GM23338 (cell line): Measurements from ENCODE around the gene CHRNA10. TPM values are rescaled to one million over a fixed set of nuclear protein-coding genes. Genes with fewer than 3 reads are reported as not detected.

Experiments
- ATAC-seq: fragments of 200-7000 bp; cut with Tn5 transposase; 3 replicates; pipeline ENCODE4 v1.9.1; 2020
- DNase-seq: peaks from one replicate; pipeline ENCODE4 v3.0.0-alpha.2; 2015; ENCODE audit warnings: low spot score
- H2AFZ ChIP-seq: fragments of 200-600 bp; sonication (generic); 2 replicates; pipeline ENCODE4 v1.8.0; 2016; ENCODE audit warnings: antibody characterized with exemption, mild to moderate bottlenecking, moderate library complexity
- H3F3A ChIP-seq: fragments of 200-600 bp; sonication (generic); replicated peaks from 2 replicates; pipeline ENCODE4 v1.8.0; 2017; ENCODE audit warnings: antibody characterized with exemption, mixed run types, low read depth
- H3K27ac ChIP-seq: fragments of 200-600 bp; sonication (generic); 2 replicates; pipeline ENCODE4 v1.6.1; 2016; ENCODE audit warnings: low read depth
- H3K27me3 ChIP-seq: fragments of 200-600 bp; sonication (generic); 2 replicates; pipeline ENCODE4 v1.8.0; 2016; ENCODE audit warnings: mild to moderate bottlenecking, mixed run types, moderate library complexity; ENCODE audit not compliant: insufficient read depth
- H3K36me3 ChIP-seq: fragments of 200-600 bp; sonication (generic); 2 replicates; pipeline ENCODE4 v1.8.0; 2016; ENCODE audit warnings: mild to moderate bottlenecking; ENCODE audit not compliant: insufficient read depth
- H3K4me1 ChIP-seq: fragments of 200-600 bp; sonication (generic); 2 replicates; pipeline ENCODE4 v1.8.0; 2016; ENCODE audit warnings: mild to moderate bottlenecking, moderate library complexity; ENCODE audit not compliant: insufficient read depth
- H3K4me2 ChIP-seq: fragments of 200-600 bp; sonication (generic); 2 replicates; pipeline ENCODE4 v1.7.1; 2017; ENCODE audit warnings: mixed run types
- H3K4me3 ChIP-seq: fragments of 200-600 bp; sonication (generic); 2 replicates; pipeline ENCODE4 v1.6.1; 2016; ENCODE audit warnings: mixed run types
- H3K79me2 ChIP-seq: fragments of 200-600 bp; sonication (generic); replicated peaks from 2 replicates; pipeline ENCODE4 v1.8.0; 2017; ENCODE audit warnings: mild to moderate bottlenecking; ENCODE audit not compliant: insufficient read depth
- H3K9me2 ChIP-seq: fragments of 200-600 bp; sonication (generic); 2 replicates; pipeline ENCODE4 v1.8.0; 2017; ENCODE audit not compliant: insufficient read depth
- H4K20me1 ChIP-seq: fragments of 200-600 bp; sonication (generic); replicated peaks from 2 replicates; pipeline ENCODE4 v1.8.0; 2017; ENCODE audit warnings: mild to moderate bottlenecking; ENCODE audit not compliant: insufficient read depth
- H3K27ac Mint-ChIP-seq: 2 replicates; pipeline ENCODE4 v1.8.0; 2020; ENCODE audit warnings: inconsistent platforms, mild to moderate bottlenecking, moderate library complexity, mixed read lengths
- H3K27me3 Mint-ChIP-seq: 3 replicates; pipeline ENCODE4 v1.8.0; 2022; ENCODE audit warnings: low read depth, mild to moderate bottlenecking, moderate library complexity, mixed read lengths, inconsistent platforms; ENCODE audit not compliant: insufficient read depth, poor library complexity
- H3K36me3 Mint-ChIP-seq: 3 replicates; pipeline ENCODE4 v1.8.0; 2021; ENCODE audit warnings: low read depth, mild to moderate bottlenecking, inconsistent platforms, moderate library complexity, mixed read lengths
- H3K4me1 Mint-ChIP-seq: 3 replicates; pipeline ENCODE4 v1.8.0; 2020; ENCODE audit warnings: mild to moderate bottlenecking, inconsistent platforms, mixed read lengths
- H3K4me3 Mint-ChIP-seq: 3 replicates; pipeline ENCODE4 v1.8.0; 2021; ENCODE audit warnings: moderate library complexity, mild to moderate bottlenecking, inconsistent platforms, mixed read lengths
- H3K9me3 Mint-ChIP-seq: 3 replicates; pipeline ENCODE4 v1.8.0; 2020; ENCODE audit warnings: moderate library complexity, mild to moderate bottlenecking, inconsistent platforms, mixed read lengths
- CREB1 ChIP-seq: fragments of 250-450 bp; sonication (Bioruptor Pico); IDR thresholded peaks from 2 replicates; pipeline ENCODE4 v1.5.0; 2020; ENCODE audit warnings: low read depth, mild to moderate bottlenecking, moderate library complexity
- CTCF ChIP-seq, 2 experiments: fragments of 200-600 bp in 1 of 2; sonication (generic) in 1 of 2; conservative IDR thresholded peaks; 2 replicates each; pipeline versions ENCODE4 v1.5.1 to v1.6.1; 2016 to 2017; ENCODE audit warnings: antibody characterized with exemption in 2 of 2, low read depth in 2 of 2, mild to moderate bottlenecking in 2 of 2, moderate library complexity in 1 of 2
- EZH2 ChIP-seq: fragments of 200-600 bp; sonication (generic); IDR thresholded peaks from one replicate; pipeline ENCODE4 v1.8.0; 2017; ENCODE audit warnings: antibody characterized with exemption, mild to moderate bottlenecking, low read depth; ENCODE audit not compliant: unreplicated experiment
- EZH2phosphoT487 ChIP-seq: fragments of 200-600 bp; sonication (generic); IDR thresholded peaks from one replicate; pipeline ENCODE4 v1.8.1; 2018; ENCODE audit warnings: antibody characterized with exemption; ENCODE audit not compliant: unreplicated experiment
- JUNB ChIP-seq: IDR thresholded peaks from one replicate; pipeline ENCODE4 v1.6.1; 2016; ENCODE audit warnings: antibody characterized with exemption; ENCODE audit not compliant: unreplicated experiment
- POLR2AphosphoS5 ChIP-seq: IDR thresholded peaks from 2 replicates; pipeline ENCODE4 v1.6.1; 2016; ENCODE audit warnings: antibody characterized with exemption, low read depth
- STAT1 ChIP-seq: IDR thresholded peaks from one replicate; pipeline ENCODE4 v1.6.1; 2016; ENCODE audit warnings: antibody characterized with exemption; ENCODE audit not compliant: unreplicated experiment
- ZNF114 ChIP-seq: fragments of 250-450 bp; sonication (Bioruptor Pico); IDR thresholded peaks from 2 replicates; pipeline ENCODE4 v1.5.0; 2020; ENCODE audit warnings: mild to moderate bottlenecking, moderate library complexity
- ZNF331 ChIP-seq: fragments of 250-450 bp; sonication (Bioruptor Pico); IDR thresholded peaks from 2 replicates; pipeline ENCODE4 v1.5.0; 2020; ENCODE audit warnings: low read depth, mild to moderate bottlenecking, moderate library complexity
- ZNF462 ChIP-seq: fragments of 250-450 bp; sonication (Bioruptor Pico); IDR thresholded peaks from 2 replicates; pipeline ENCODE4 v1.5.0; 2020; ENCODE audit warnings: mild to moderate bottlenecking, moderate library complexity
- polyA plus RNA-seq: library from polyadenylated mRNA; unstranded; fragments of >200 nt; fragmentation: Nextera tagmentation; extraction: Ambion mirVana; gene quantifications from 2 replicates; pipeline ENCODE4 v1.2.1, GENCODE V29; 2016
- total RNA-seq: library from RNA; depleted of rRNA; stranded (reverse); fragments of >200 nt; shearing (Covaris generic); gene quantifications from 2 replicates; pipeline ENCODE4 v1.2.3, GENCODE V29; 2014
- TF ChIP-seq, protein P1 (sequence below): IDR thresholded peaks from 2 replicates; pipeline ENCODE4 v1.6.1; 2016; ENCODE audit warnings: antibody characterized with exemption

The CHRNA10 gene
- total and polyA plus RNA-seq, 2 experiments from 2014 or later, result 0.45 to 1.5 TPM

DNA sequence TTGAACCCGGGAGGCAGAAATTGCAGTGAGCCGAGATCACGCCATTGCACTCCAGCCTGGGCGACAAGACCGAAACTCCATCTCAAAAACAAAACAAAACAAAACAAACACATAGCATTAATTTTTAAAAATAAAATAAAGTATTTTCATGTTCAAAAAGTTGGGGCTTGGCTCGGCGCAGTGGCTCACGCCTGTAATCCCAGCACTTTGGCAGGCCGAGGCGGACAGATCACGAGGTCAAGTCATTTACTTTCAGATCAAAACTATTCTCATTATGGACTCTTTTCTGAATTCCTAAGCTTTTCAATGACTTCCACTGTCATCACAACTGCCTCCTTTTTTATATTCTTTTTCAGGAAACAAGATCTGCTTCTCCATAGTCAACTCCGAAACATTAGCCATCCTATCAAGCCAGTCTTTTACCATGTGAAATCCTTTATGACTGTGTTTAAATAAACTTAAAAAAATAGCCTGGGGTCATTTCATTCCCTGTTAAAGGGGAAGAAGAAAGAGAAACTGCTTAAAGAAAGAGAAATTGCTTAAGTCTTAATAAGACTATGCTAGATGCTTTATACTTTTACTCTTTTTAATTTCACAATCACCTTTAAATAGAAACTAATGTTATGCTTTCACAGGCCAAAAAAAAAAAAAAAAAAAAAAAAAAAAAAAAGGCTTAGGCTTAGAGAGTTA is 13.1 kb upstream of the CHRNA10 start:
- H3K9me3 Mint-ChIP-seq, result no peaks in the 10 kb centered on the region
- H3K36me3 Mint-ChIP-seq, result peaks cover 77% of the 10 kb centered on the region
- no peak overlapping the region for H3K27ac Mint-ChIP-seq
- H3K4me1 Mint-ChIP-seq, result no peaks in the 10 kb centered on the region
- H3K27me3 Mint-ChIP-seq, result peaks cover 3% of the 10 kb centered on the region
- no peak overlapping the region for H3K4me3 ChIP-seq
- TF ChIP-seq EZH2phosphoT487, result no peak
- DNase-seq (no peak), ATAC-seq (no peak)
- H4K20me1 ChIP-seq, result peaks cover 18% of the 10 kb centered on the region; the same call in 1 of the 2 replicates
- no peak overlapping the region for H3K4me2 ChIP-seq
- no peak overlapping the region for H2AFZ ChIP-seq
- no peak overlapping the region for H3K4me3 Mint-ChIP-seq
- H3K27me3 ChIP-seq, result no peaks in the 10 kb centered on the region
- H3K27ac ChIP-seq, result peak overlapping the region; percentile 73; the same call in 1 of the 2 replicates
- H3K9me2 ChIP-seq, result no peaks in the 10 kb centered on the region
- H3K36me3 ChIP-seq, result peaks cover 78% of the 10 kb centered on the region
- H3K79me2 ChIP-seq, result no peaks in the 10 kb centered on the region
- 0 out of 2 replicates have a peak, but pooled peaks cover 5% of the 10 kb centered on the region for H3F3A ChIP-seq
- no peaks in the 10 kb centered on the region for H3K4me1 ChIP-seq

DNA sequence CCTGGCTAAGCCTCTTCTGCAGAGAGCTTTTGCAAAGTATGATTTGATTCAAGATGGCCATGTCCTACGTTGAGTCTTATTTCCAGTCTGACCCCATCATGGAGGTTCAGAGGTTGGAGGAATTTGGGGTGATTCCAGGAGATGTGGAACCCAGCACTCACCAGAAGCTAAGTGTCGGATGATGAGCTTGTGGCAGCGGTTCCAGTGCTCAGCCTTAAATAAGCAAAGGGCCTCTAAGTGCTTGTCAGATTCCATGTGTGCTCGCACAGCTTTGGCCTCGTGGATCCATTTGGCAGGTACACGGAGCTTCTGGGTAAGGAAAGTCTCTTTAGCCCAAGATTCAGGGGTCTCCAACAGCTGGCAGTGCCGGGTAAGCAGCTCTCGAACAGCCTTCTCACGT is 11.9 kb upstream of the CHRNA10 start:
- no peaks in the 10 kb centered on the region for H3K27me3 ChIP-seq
- H3K9me2 ChIP-seq, result no peaks in the 10 kb centered on the region
- 0 out of 2 replicates have a peak, but pooled peaks cover 8% of the 10 kb centered on the region for H3F3A ChIP-seq
- TF ChIP-seq EZH2 (no peak), JUNB (no peak), ZNF462 (CRISPR knock-in tag) (no peak), ZNF331 (CRISPR knock-in tag) (no peak), CREB1 (no peak), CTCF (conservative IDR thresholded peaks at IDR 0.05; ENCODE audit: low read depth in 2 of 2) (no peak), STAT1 (no peak), EZH2phosphoT487 (no peak), ZNF114 (CRISPR knock-in tag) (no peak), POLR2AphosphoS5 (no peak)
- TF ChIP-seq, protein P1, sequence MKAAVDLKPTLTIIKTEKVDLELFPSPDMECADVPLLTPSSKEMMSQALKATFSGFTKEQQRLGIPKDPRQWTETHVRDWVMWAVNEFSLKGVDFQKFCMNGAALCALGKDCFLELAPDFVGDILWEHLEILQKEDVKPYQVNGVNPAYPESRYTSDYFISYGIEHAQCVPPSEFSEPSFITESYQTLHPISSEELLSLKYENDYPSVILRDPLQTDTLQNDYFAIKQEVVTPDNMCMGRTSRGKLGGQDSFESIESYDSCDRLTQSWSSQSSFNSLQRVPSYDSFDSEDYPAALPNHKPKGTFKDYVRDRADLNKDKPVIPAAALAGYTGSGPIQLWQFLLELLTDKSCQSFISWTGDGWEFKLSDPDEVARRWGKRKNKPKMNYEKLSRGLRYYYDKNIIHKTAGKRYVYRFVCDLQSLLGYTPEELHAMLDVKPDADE, result no peak
- H3K36me3 Mint-ChIP-seq, result peaks cover 84% of the 10 kb centered on the region
- no peaks in the 10 kb centered on the region for H3K4me1 ChIP-seq
- no peak overlapping the region for H3K4me2 ChIP-seq
- no peaks in the 10 kb centered on the region for H3K4me1 Mint-ChIP-seq
- H3K4me3 Mint-ChIP-seq, result no peak overlapping the region
- H3K27me3 Mint-ChIP-seq, result peaks cover 3% of the 10 kb centered on the region
- H4K20me1 ChIP-seq, result peaks cover 18% of the 10 kb centered on the region; the same call in 1 of the 2 replicates
- no peaks in the 10 kb centered on the region for H3K9me3 Mint-ChIP-seq
- H3K36me3 ChIP-seq, result peaks cover 88% of the 10 kb centered on the region
- H3K4me3 ChIP-seq, result no peak overlapping the region
- ATAC-seq (no peak), DNase-seq (no peak)
- H2AFZ ChIP-seq, result no peak overlapping the region
- H3K27ac ChIP-seq, result no peak overlapping the region
- no peaks in the 10 kb centered on the region for H3K79me2 ChIP-seq
- no peak overlapping the region for H3K27ac Mint-ChIP-seq
